HEK293 (cell line): ENCODE measurements around the gene GMPR2.
A peak's percentile ranks its signal among the peaks of the same experiment; 100 is the strongest.

ENCODE experiments used
- CTCF ChIA-PET: fragments of 350-600 bp; formaldehyde crosslinking; extraction: SDS; loops from one replicate; lab custom pipeline; 2021; ENCODE audit warnings: antibody characterized with exemption; lab: Yijun Ruan, JAX
- POLR2A ChIA-PET: fragments of 300-600 bp; formaldehyde crosslinking; extraction: SDS; loops from one replicate; lab custom pipeline; 2020; ENCODE audit warnings: antibody characterized with exemption, inconsistent platforms; lab: Yijun Ruan, JAX
- H3K27ac ChIP-seq: fragments of 200-500 bp; sonication (Bioruptor generic); 2 replicates; pipeline ENCODE4 v1.5.1; 2014; ENCODE audit warnings: low read depth, low read length, control low read depth, inconsistent platforms; ENCODE audit errors: extremely low read depth
- H3K36me3 ChIP-seq, 2 experiments: fragments of 200-500 bp in 1 of 2; sonication (Bioruptor generic) in 1 of 2; 1 replicate in 1 of 2; 2 replicates in 1 of 2; pipeline ENCODE4 v1.5.1; 2014 to 2017; ENCODE audit warnings: inconsistent platforms in 2 of 2, low read length in 2 of 2; ENCODE audit not compliant: control insufficient read depth in 2 of 2, insufficient read depth in 1 of 2
- H3K4me1 ChIP-seq: fragments of 200-500 bp; sonication (Bioruptor generic); 2 replicates; pipeline ENCODE4 v1.5.1; 2014; ENCODE audit warnings: mild to moderate bottlenecking, low read length, inconsistent platforms; ENCODE audit not compliant: control insufficient read depth, insufficient read depth
- H3K4me3 ChIP-seq: 2 replicates; pipeline ENCODE4 v1.5.1; 2011; ENCODE audit warnings: low read depth, mild to moderate bottlenecking, control low read depth, low read length, moderate library complexity
- H3K9me3 ChIP-seq: fragments of 200-500 bp; sonication (Bioruptor generic); 2 replicates; pipeline ENCODE4 v1.5.1; 2014; ENCODE audit warnings: low read depth, low read length, inconsistent platforms; ENCODE audit not compliant: control insufficient read depth, insufficient read depth
- HOXD13 ChIP-seq: sonication (generic); formaldehyde crosslinking; IDR thresholded peaks from 2 replicates; pipeline ENCODE4 v1.8.0; 2022; ENCODE audit warnings: missing genetic modification reagents, borderline replicate concordance
- MEIS1 ChIP-seq: sonication (generic); formaldehyde crosslinking; IDR thresholded peaks from 2 replicates; pipeline ENCODE4 v1.8.1; 2022; ENCODE audit warnings: missing genetic modification reagents, mild to moderate bottlenecking, borderline replicate concordance
- SCRT2 ChIP-seq: fragments of 450-650 bp; formaldehyde crosslinking; IDR thresholded peaks from 2 replicates; pipeline ENCODE4 v1.5.1; 2016; ENCODE audit warnings: missing biosample characterization, missing genetic modification characterization
- SP2 ChIP-seq: fragments of 450-650 bp; formaldehyde crosslinking; IDR thresholded peaks from 2 replicates; pipeline ENCODE4 v1.5.1; 2016; ENCODE audit warnings: missing biosample characterization, missing genetic modification characterization
- TCF7L2 ChIP-seq: IDR thresholded peaks from 2 replicates; pipeline ENCODE4 v1.6.1; 2011; ENCODE audit warnings: low read depth, mild to moderate bottlenecking, inconsistent platforms, low read length, moderate library complexity, borderline replicate concordance
- ZBTB20 ChIP-seq: fragments of 450-650 bp; formaldehyde crosslinking; IDR thresholded peaks from 2 replicates; pipeline ENCODE4 v1.5.1; 2016; ENCODE audit warnings: missing biosample characterization, missing genetic modification characterization
- ZBTB7A ChIP-seq: fragments of 450-650 bp; formaldehyde crosslinking; IDR thresholded peaks from 2 replicates; pipeline ENCODE4 v1.5.1; 2016; ENCODE audit warnings: low read depth, missing biosample characterization, missing genetic modification characterization
- ZNF10 ChIP-seq: fragments of 450-650 bp; formaldehyde crosslinking; IDR thresholded peaks from 2 replicates; pipeline ENCODE4 v1.5.1; 2017; ENCODE audit warnings: missing biosample characterization, missing genetic modification characterization
- ZNF140 ChIP-seq: fragments of 450-650 bp; formaldehyde crosslinking; IDR thresholded peaks from 2 replicates; pipeline ENCODE4 v1.5.1; 2016; ENCODE audit warnings: missing biosample characterization, missing genetic modification characterization
- ZNF561 ChIP-seq: fragments of 450-650 bp; IDR thresholded peaks from 2 replicates; pipeline ENCODE4 v1.5.1; 2018; ENCODE audit warnings: missing biosample characterization, missing genetic modification characterization, borderline replicate concordance
- ZNF629 ChIP-seq: fragments of 450-650 bp; formaldehyde crosslinking; IDR thresholded peaks from 2 replicates; pipeline ENCODE4 v1.5.1; 2017; ENCODE audit warnings: missing biosample characterization, missing genetic modification characterization
- ZNF660 ChIP-seq: fragments of 450-650 bp; IDR thresholded peaks from 2 replicates; pipeline ENCODE4 v1.5.1; 2018; ENCODE audit warnings: missing biosample characterization, mild to moderate bottlenecking, missing genetic modification characterization
- ZNF670 ChIP-seq: fragments of 450-650 bp; formaldehyde crosslinking; IDR thresholded peaks from 2 replicates; pipeline ENCODE4 v1.5.1; 2016; ENCODE audit warnings: missing biosample characterization, missing genetic modification characterization, low read depth
- ZNF76 ChIP-seq: fragments of 450-650 bp; formaldehyde crosslinking; IDR thresholded peaks from 2 replicates; pipeline ENCODE4; 2016; ENCODE audit warnings: low read depth, missing biosample characterization, missing genetic modification characterization, borderline replicate concordance
- ZNF776 ChIP-seq: fragments of 450-650 bp; formaldehyde crosslinking; IDR thresholded peaks from 2 replicates; pipeline ENCODE4 v1.5.0; 2017; ENCODE audit warnings: missing biosample characterization, missing genetic modification characterization, borderline replicate concordance
- ZNF792 ChIP-seq: fragments of 450-650 bp; formaldehyde crosslinking; IDR thresholded peaks from 2 replicates; pipeline ENCODE4 v1.5.1; 2016; ENCODE audit warnings: missing biosample characterization, missing genetic modification characterization
- ZSCAN23 ChIP-seq: fragments of 450-650 bp; formaldehyde crosslinking; IDR thresholded peaks from 2 replicates; pipeline ENCODE4 v1.5.1; 2016; ENCODE audit warnings: missing biosample characterization, missing genetic modification characterization
- TF ChIP-seq, protein P1 (sequence below): fragments of 450-650 bp; formaldehyde crosslinking; IDR thresholded peaks from 2 replicates; pipeline ENCODE4 v1.5.1; 2017; ENCODE audit warnings: missing biosample characterization, missing genetic modification characterization

The GMPR2 gene

DNA sequence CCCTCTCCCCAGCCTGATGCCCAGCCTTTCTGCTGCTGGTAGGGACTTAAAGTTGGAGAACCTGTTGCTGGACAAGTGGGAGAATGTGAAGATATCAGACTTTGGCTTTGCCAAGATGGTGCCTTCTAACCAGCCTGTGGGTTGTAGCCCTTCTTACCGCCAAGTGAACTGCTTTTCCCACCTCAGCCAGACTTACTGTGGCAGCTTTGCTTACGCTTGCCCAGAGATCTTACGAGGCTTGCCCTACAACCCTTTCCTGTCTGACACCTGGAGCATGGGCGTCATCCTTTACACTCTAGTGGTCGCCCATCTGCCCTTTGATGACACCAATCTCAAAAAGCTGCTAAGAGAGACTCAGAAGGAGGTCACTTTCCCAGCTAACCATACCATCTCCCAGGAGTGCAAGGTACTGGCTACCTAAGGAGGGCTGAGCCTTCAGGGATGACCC, 25.6 kb upstream of the GMPR2 start:
- TF ChIP-seq SCRT2 (tag by site-specific recombination) (peak; percentile 60), ZBTB20 (tag by site-specific recombination) (no peak), HOXD13 (CRISPR knock-in tag) (no peak)
- no peak overlapping the region for H3K4me3 ChIP-seq
- peaks cover 23 to 76% of the 10 kb centered on the region in 2 experiments for H3K36me3 ChIP-seq
- ChIA-PET POLR2A (interaction anchor here (1.5 kb wide), 1 partner anchor 12 kb away, joined by 5 read pairs; the partner anchor contains the start of gene TM9SF1), CTCF (no interaction called here)
- no peak overlapping the region for H3K27ac ChIP-seq
- H3K4me1 ChIP-seq, result no peaks in the 10 kb centered on the region
- no peaks in the 10 kb centered on the region for H3K9me3 ChIP-seq

GRCh38 chr14:24207625-24208024, 25.1 kb upstream of the GMPR2 start:
- Histone ChIP-seq H3K9me3 (no peaks in the 10 kb centered on the region), H3K27ac (no peak overlapping the region; the same call in 1 of the 2 replicates), H3K4me3 (no peak overlapping the region), H3K36me3 (peaks cover 23 to 76% of the 10 kb centered on the region in 2 experiments), H3K4me1 (no peaks in the 10 kb centered on the region)
- no peak for TF ChIP-seq ZNF629
- CTCF ChIA-PET, result no interaction called here
- POLR2A ChIA-PET, result interaction anchor here (1.5 to 1.6 kb wide), 2 partner anchors 12 to 93 kb away, joined by 3 to 5 read pairs; partner anchors contain the start of genes DCAF11, NRL and TM9SF1

DNA sequence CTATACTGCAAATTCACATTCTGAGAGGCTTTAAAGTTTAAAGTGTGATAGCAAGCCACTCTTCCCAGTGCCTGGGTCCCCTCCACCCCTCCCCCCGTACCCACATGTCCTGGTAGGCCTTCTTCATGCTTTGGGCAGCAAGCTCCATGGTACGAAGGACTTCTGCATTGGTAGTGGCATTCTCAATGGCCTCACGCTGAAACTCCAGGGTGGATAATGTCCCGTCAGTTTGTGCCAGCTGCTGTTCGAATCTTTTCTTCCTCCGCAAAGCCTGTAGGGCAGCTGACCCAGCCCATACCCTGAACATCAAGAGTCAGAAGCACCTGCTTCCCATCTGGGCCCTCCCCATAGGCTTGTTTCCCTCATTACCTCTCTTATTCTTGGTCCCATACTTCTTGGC, 21.4 kb upstream of the GMPR2 start:
- POLR2A ChIA-PET, result no interaction called here
- Histone ChIP-seq H3K27ac (no peak overlapping the region), H3K4me1 (no peaks in the 10 kb centered on the region), H3K9me3 (no peaks in the 10 kb centered on the region), H3K36me3 (peaks cover 23 to 64% of the 10 kb centered on the region in 2 experiments), H3K4me3 (no peak overlapping the region)
- TF ChIP-seq ZNF792 (no peak), ZNF670 (tag by site-specific recombination) (no peak), ZNF10 (tag by site-specific recombination) (no peak), ZBTB7A (tag by site-specific recombination) (no peak), SP2 (no peak), ZNF76 (tag by site-specific recombination) (no peak), ZSCAN23 (tag by site-specific recombination) (no peak), MEIS1 (CRISPR knock-in tag) (no peak), ZNF140 (tag by site-specific recombination) (no peak), ZNF660 (no peak), TCF7L2 (no peak), ZNF776 (tag by site-specific recombination) (no peak), ZNF561 (tag by site-specific recombination) (no peak)
- TF ChIP-seq, protein P1, sequence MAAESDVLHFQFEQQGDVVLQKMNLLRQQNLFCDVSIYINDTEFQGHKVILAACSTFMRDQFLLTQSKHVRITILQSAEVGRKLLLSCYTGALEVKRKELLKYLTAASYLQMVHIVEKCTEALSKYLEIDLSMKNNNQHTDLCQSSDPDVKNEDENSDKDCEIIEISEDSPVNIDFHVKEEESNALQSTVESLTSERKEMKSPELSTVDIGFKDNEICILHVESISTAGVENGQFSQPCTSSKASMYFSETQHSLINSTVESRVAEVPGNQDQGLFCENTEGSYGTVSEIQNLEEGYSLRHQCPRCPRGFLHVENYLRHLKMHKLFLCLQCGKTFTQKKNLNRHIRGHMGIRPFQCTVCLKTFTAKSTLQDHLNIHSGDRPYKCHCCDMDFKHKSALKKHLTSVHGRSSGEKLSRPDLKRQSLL, result no peak
- CTCF ChIA-PET, result no interaction called here
